HG03045 (cell line): ENCODE measurements around the gene SH3BP4.
"Not testable (repeated sequence)": the region's sequence is repeated elsewhere in the genome, so short reads cannot be mapped to it uniquely, and the experiment has no call there.

ENCODE experiments used
- ATAC-seq: cut with Tn5 transposase; IDR thresholded peaks from one replicate; pipeline ENCODE4 v1.9.1; 2021; ENCODE audit warnings: mild to moderate bottlenecking, moderate library complexity; ENCODE audit not compliant: unreplicated experiment

SH3BP4 gene

GRCh38 chr2:235051436-235052260 is 99.8 kb downstream of the SH3BP4 start:
- no peak for ATAC-seq

GRCh38 chr2:235052514-235053354 is 100.9 kb downstream of the SH3BP4 start:
- ATAC-seq = no peak

GRCh38 chr2:235053651-235054050 is 101.8 kb downstream of the SH3BP4 start:
- ATAC-seq = no peak

GRCh38 chr2:235054475-235054874 is 102.7 kb downstream of the SH3BP4 start:
- no peak for ATAC-seq

GRCh38 chr2:235054919-235055318 is 103.1 kb downstream of the SH3BP4 start:
- ATAC-seq = no peak

GRCh38 chr2:235055891-235056516 is 104.2 kb downstream of the SH3BP4 start:
- ATAC-seq = no peak

GRCh38 chr2:235056768-235057167 is 105.0 kb downstream of the SH3BP4 start:
- ATAC-seq = no peak

- not testable (repeated sequence) for ATAC-seq
Measured at GRCh38 chr2:235057616-235058015, 105.8 kb downstream of the SH3BP4 start.

GRCh38 chr2:235059161-235059560 is 107.3 kb downstream of the SH3BP4 start:
- ATAC-seq = no peak

- no peak for ATAC-seq
Measured at GRCh38 chr2:235061656-235062055, 109.8 kb downstream of the SH3BP4 start.

- no peak for ATAC-seq
Measured at GRCh38 chr2:235063471-235063961, 111.7 kb downstream of the SH3BP4 start.

- ATAC-seq = no peak
Measured at GRCh38 chr2:235064976-235065375, 113.2 kb downstream of the SH3BP4 start.

- ATAC-seq = no peak
Measured at GRCh38 chr2:235066490-235066889, 114.7 kb downstream of the SH3BP4 start.

GRCh38 chr2:235066895-235067294 is 115.1 kb downstream of the SH3BP4 start:
- no peak for ATAC-seq

DNA sequence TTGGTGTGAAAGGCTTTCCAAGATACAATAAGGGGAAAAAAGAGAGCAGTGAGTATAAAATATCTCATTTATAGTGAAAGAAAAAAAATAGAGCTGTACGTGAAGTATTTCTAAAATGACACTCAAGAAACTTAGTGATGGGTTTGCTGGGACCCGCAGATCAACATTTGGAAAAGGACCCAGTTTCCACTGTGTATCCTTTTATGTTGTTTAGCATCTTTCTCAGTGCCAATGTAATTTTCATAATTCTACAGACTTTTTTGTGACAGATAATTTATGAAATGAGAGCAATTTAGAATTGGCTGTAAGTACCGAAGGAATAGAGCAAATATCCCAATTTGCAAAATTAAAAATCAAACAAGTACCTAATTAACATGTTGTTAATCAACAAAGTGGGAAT is 116.9 kb downstream of the SH3BP4 start:
- no peak for ATAC-seq

DNA sequence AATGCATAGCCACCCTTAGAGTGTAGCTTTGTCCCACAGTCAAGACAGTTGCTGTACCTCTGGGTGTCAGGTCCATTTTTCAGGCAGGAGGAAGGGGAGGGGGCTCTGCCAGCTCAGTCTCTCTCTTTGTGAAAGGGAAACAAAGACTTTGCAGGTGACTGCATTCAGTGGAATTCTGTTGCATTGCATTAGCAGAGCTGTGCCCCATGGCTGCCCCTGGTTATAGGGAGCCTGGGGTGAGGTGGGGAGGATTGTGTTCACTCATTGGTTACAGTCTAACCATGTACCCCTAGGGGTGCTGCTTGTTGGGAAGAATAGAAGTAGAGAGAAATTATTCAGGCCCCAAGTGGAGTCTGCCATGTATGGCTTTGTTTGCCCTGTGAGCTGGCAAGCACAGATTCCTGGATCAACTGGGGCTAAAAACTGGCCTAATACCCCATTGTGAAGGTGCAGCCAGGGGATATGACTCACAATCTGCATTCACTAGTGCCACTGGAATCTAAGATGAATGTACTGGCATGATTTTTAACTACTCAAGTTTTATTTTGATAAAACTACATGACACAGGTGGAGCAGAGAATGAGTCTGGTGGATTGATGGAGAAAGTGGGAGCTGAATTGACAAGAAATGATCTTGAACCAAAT is 118.4 kb downstream of the SH3BP4 start:
- ATAC-seq = no peak

DNA sequence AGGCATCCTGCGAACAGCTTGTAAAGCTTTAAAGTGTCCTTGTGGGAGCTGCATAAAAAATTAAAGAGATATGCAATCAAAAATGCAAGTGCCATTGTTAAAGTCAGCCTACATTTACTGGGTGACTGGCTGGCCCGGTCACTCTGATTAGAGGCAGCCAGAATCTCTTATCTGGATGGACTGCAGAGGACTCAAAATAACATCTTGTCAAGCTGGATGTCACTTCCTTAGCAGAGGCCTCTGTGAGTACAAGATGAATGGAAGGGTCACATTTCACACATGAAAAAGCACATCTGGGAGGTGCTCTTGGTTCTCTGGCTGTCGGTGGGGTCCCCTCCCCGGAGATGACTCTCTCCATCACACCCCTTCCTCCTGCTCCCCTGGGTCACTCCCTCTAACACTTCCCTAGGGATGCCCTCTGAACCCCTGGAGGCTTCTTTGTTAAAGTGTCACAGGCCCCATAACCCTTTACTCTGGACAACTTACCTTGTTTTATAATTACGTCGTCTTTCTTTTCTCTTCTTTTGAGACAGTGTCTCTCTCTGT is 122.1 kb downstream of the SH3BP4 start:
- ATAC-seq = no peak

GRCh38 chr2:235077046-235077445 is 125.2 kb downstream of the SH3BP4 start:
- no peak for ATAC-seq

GRCh38 chr2:235078182-235078581 is 126.4 kb downstream of the SH3BP4 start:
- ATAC-seq = no peak

- ATAC-seq = no peak
Measured at GRCh38 chr2:235078914-235079472, 127.2 kb downstream of the SH3BP4 start.
